K562 (cell line): ENCODE measurements around the gene MAZ. TPM values are rescaled to one million over a fixed set of nuclear protein-coding genes. Genes with fewer than 3 reads are reported as not detected.
A peak's percentile ranks its signal among the peaks of the same experiment; 100 is the strongest.

Experiments
- ATAC-seq: fragments of 200-7000 bp; cut with Tn5 transposase; 3 replicates; pipeline ENCODE4 v1.9.1; 2020; ENCODE audit warnings: moderate library complexity
- BruUV-seq: library from RNA; stranded (reverse); fragments of 400-500 nt; replicated peaks from 2 replicates; lab custom pipeline; 2021; lab: Mats Ljungman, UMichigan
- CTCF ChIA-PET: fragments of 300-600 bp; formaldehyde crosslinking; extraction: SDS; loops from one replicate; lab custom pipeline; 2021; ENCODE audit warnings: low intra/inter-chr PET ratio; lab: Yijun Ruan, JAX
- POLR2A ChIA-PET: fragments of 300-600, 350-650 bp; sonication (Branson Sonifier 250); formaldehyde crosslinking; extraction: SDS; loops from one replicate; lab custom pipeline; 2021; ENCODE audit warnings: antibody characterized with exemption, inconsistent platforms; lab: Yijun Ruan, JAX
- DNase-seq, 4 experiments: peaks; one replicate each; pipeline versions ENCODE4 v3.0.0 to v3.0.0-alpha.2; 2011 to 2018; ENCODE audit warnings: low spot score in 3 of 4, mixed read lengths in 3 of 4; ENCODE audit errors: extremely low read depth in 1 of 4
- FAIRE-seq: peaks from 2 replicates; lab custom pipeline; 2011; peaks lifted over from hg19 to GRCh38; lab: Jason Lieb, UNC
- H2AFZ ChIP-seq: 2 replicates; pipeline ENCODE4 v1.6.0; 2011; ENCODE audit warnings: low read depth, low read length, control low read depth, inconsistent platforms
- H3K27ac ChIP-seq: fragments of 200-600 bp; 3 replicates; pipeline ENCODE4 v1.8.0; 2011; ENCODE audit warnings: low read depth, mild to moderate bottlenecking, control low read depth, inconsistent platforms, low read length, moderate library complexity, mixed read lengths; ENCODE audit errors: extremely low read depth
- H3K27me3 ChIP-seq, 2 experiments: fragments of 300-600 bp in 1 of 2; 2 replicates in 1 of 2; 3 replicates in 1 of 2; pipeline versions ENCODE4 v1.6.0 to v1.8.0; 2011; ENCODE audit warnings: inconsistent platforms in 2 of 2, low read length in 2 of 2, mild to moderate bottlenecking in 1 of 2, mixed read lengths in 1 of 2, moderate library complexity in 1 of 2; ENCODE audit not compliant: control insufficient read depth in 2 of 2, insufficient read depth in 2 of 2
- H3K36me3 ChIP-seq: fragments of 300-600 bp; 3 replicates; pipeline ENCODE4 v1.8.0; 2011; ENCODE audit warnings: mild to moderate bottlenecking, low read length, inconsistent platforms; ENCODE audit not compliant: control insufficient read depth, insufficient read depth
- H3K4me1 ChIP-seq, 2 experiments: fragments of 200-600 bp in 1 of 2; replicated peaks in 1 of 2; 2 replicates in 1 of 2; 3 replicates in 1 of 2; pipeline versions ENCODE4 v1.5.1 to v1.8.0; 2011; ENCODE audit warnings: inconsistent platforms in 2 of 2, low read length in 2 of 2, mild to moderate bottlenecking in 1 of 2, mixed read lengths in 1 of 2, moderate library complexity in 1 of 2; ENCODE audit not compliant: control insufficient read depth in 2 of 2, insufficient read depth in 2 of 2
- H3K4me2 ChIP-seq: 2 replicates; pipeline ENCODE4 v1.6.1; 2011; ENCODE audit warnings: low read length, control low read depth, inconsistent platforms, mixed read lengths; ENCODE audit not compliant: insufficient read depth
- H3K4me3 ChIP-seq: fragments of 200-600 bp; sonication (generic), shearing (Covaris generic); 2 replicates; pipeline ENCODE4 v1.5.1; 2016; ENCODE audit warnings: control low read depth, inconsistent platforms
- H3K79me2 ChIP-seq: fragments of 200-600 bp; 3 replicates; pipeline ENCODE4 v1.8.0; 2011; ENCODE audit warnings: low read length, inconsistent platforms; ENCODE audit not compliant: control insufficient read depth, insufficient read depth
- H3K9ac ChIP-seq, 2 experiments: 2 replicates each; pipeline versions ENCODE4 v1.6.0 to v1.6.1; 2011; ENCODE audit warnings: low read depth in 2 of 2, low read length in 2 of 2, control low read depth in 1 of 2, inconsistent platforms in 1 of 2, mild to moderate bottlenecking in 1 of 2, mixed read lengths in 1 of 2; ENCODE audit not compliant: insufficient read depth in 1 of 2
- H3K9me1 ChIP-seq: one replicate; pipeline ENCODE4 v1.6.0; 2011; ENCODE audit warnings: inconsistent platforms, mild to moderate bottlenecking, low read length, moderate library complexity; ENCODE audit not compliant: control insufficient read depth, insufficient read depth
- H3K9me3 ChIP-seq: replicated peaks from 2 replicates; pipeline ENCODE4 v1.5.1; 2011; ENCODE audit warnings: low read depth, low read length, inconsistent platforms; ENCODE audit not compliant: control insufficient read depth, insufficient read depth
- H4K20me1 ChIP-seq: replicated peaks from 2 replicates; pipeline ENCODE4 v1.6.1; 2011; ENCODE audit warnings: low read length, inconsistent platforms, mixed read lengths; ENCODE audit not compliant: control insufficient read depth, insufficient read depth
- ARID4B ChIP-seq: sonication (generic); formaldehyde crosslinking; IDR thresholded peaks from 2 replicates; pipeline ENCODE4 v1.8.0; 2022; ENCODE audit warnings: mild to moderate bottlenecking, missing genetic modification reagents
- PML ChIP-seq: IDR thresholded peaks from 2 replicates; pipeline ENCODE4 v1.6.1; 2012; ENCODE audit warnings: low read length, inconsistent platforms
- SP2 ChIP-seq: IDR thresholded peaks from 2 replicates; pipeline ENCODE4 v1.6.1; 2011; ENCODE audit warnings: mild to moderate bottlenecking, low read depth, low read length, moderate library complexity; ENCODE audit not compliant: poor library complexity, severe bottlenecking; ENCODE audit errors: extremely low read depth
- THAP12 ChIP-seq: fragments of 250-450 bp; sonication (Bioruptor Pico); IDR thresholded peaks from 2 replicates; pipeline ENCODE4 v1.9.0; 2021; ENCODE audit warnings: mild to moderate bottlenecking, inconsistent platforms
- ZC3H4 ChIP-seq: sonication (generic); formaldehyde crosslinking; IDR thresholded peaks from 2 replicates; pipeline ENCODE4 v1.9.0; 2021; ENCODE audit warnings: missing genetic modification reagents, borderline replicate concordance
- ZNF24 ChIP-seq: fragments of 450-650 bp; IDR thresholded peaks from 2 replicates; pipeline ENCODE4 v1.6.1; 2016
- ZNF354B ChIP-seq: fragments of 250-450 bp; sonication (Bioruptor Pico); IDR thresholded peaks from 2 replicates; pipeline ENCODE4 v1.4.0; 2020
- ZNF445 ChIP-seq: fragments of 250-450 bp; sonication (Bioruptor Pico); IDR thresholded peaks from 2 replicates; pipeline ENCODE4 v1.4.0; 2020; ENCODE audit warnings: low read depth, mild to moderate bottlenecking, moderate library complexity
- ZNF511 ChIP-seq: sonication (generic); formaldehyde crosslinking; IDR thresholded peaks from 2 replicates; pipeline ENCODE4 v1.8.0; 2022; ENCODE audit warnings: mild to moderate bottlenecking, missing genetic modification reagents
- ZSCAN29 ChIP-seq: fragments of 450-650 bp; IDR thresholded peaks from 2 replicates; pipeline ENCODE4 v1.6.1; 2017
- WGBS: fragments of 100-300 bp; shearing (Covaris generic); methylation state at CpG from one replicate; pipeline ENCODE4 v1.1.6; 2016; ENCODE audit warnings: low coverage, mixed read lengths; ENCODE audit not compliant: insufficient coverage; ENCODE audit errors: missing lambda C conversion rate; 5-methylcytosine and 5-hydroxymethylcytosine counted together
- in situ Hi-C: fragments of 300-500 bp; cut with MboI; formaldehyde crosslinking; loops from 4 replicates; pipeline ENCODE4 v1.15.0; 2018; ENCODE audit warnings: inconsistent platforms, mixed read lengths
- intact Hi-C: fragments of 100-400 bp; cut with micrococcal nuclease; formaldehyde crosslinking; loops from 2 replicates; pipeline ENCODE4 v1.14.2; 2022
- polyA plus RNA-seq, 8 experiments: library from polyadenylated mRNA; depleted of rRNA in 4 of 8; stranded (reverse) in 5 of 8; unstranded in 3 of 8; fragments of >200 nt; fragmentation: Nextera tagmentation in 2 of 8; fragmentation: Illumina TruSeq in 1 of 8; extraction: Ambion mirVana in 2 of 8; extraction: Trizol in 1 of 8; gene quantifications; 2 replicates each; pipeline versions ENCODE4 v1.2.1 to v1.2.3, GENCODE V29; 2011 to 2014; ENCODE audit warnings: inconsistent platforms in 1 of 8, missing spikeins in 1 of 8
- total RNA-seq, 7 experiments: library from RNA; depleted of rRNA in 6 of 7; stranded (reverse); fragments of >200 nt in 6 of 7; fragmentation: Illumina TruSeq in 2 of 7; extraction: Trizol in 2 of 7; gene quantifications; 2 replicates each; pipeline versions ENCODE4 v1.2.1 to v1.2.3, GENCODE V29; 2011 to 2021; ENCODE audit warnings: low replicate concordance in 1 of 7
- TF ChIP-seq, protein P1 (sequence below): fragments of 250-450 bp; sonication (Bioruptor Pico); IDR thresholded peaks from 2 replicates; pipeline ENCODE4 v1.8.0; 2022; ENCODE audit warnings: moderate library complexity, mild to moderate bottlenecking, inconsistent platforms

MAZ gene
- total and polyA plus RNA-seq, 9 of the 15 experiments (the other 6 are each of a cell fraction or from before 2014, with no cell fraction given): 45.4 to 532 (median 250) TPM

DNA sequence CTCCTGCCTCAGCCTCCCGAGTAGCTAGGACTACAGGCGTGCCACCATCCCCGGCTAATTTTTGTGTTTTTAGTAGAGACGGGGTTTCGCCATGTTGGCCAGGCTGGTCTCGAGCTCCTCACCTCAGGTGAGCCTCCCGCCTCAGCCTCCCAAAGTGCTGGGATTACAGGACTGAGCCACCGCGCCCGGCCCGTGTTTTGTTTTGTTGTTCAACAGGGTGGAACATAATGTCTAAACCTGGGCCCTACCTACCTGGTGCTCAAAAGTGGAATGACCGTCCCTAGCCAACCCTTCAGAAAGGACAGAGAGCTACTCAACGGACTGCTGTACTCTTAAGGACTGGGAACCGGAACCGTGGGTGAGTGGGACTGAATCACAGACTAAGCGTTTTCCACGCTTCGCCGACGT is 16.6 kb upstream of the MAZ start (continued):
- peak; percentile 6; the same call in 1 of the 2 replicates for TF ChIP-seq ARID4B (CRISPR knock-in tag)
- TF ChIP-seq ZSCAN29: no peak

GRCh38 chr16:29790183-29790948 is 16.0 kb upstream of the MAZ start, which contains the start of gene KIF22:
Gene KIF22 (plus strand): TSS chr16:29790751. CDS start chr16:29790760, 9 bp downstream.
- in situ Hi-C loops (no loop called here), intact Hi-C loops (loop anchor here (1.0 kb wide), 1 partner anchor 15 kb away; no protein-coding TSS in a partner anchor)
- ATAC-seq (peak; percentile 98), DNase-seq (peak; percentile 98 to 100 (median 99)), FAIRE-seq (peak; percentile 90)
- peaks cover 56% of the 10 kb centered on the region for H3K79me2 ChIP-seq
- peak within 1 kb of the TSS; percentile 99 for H2AFZ ChIP-seq
- peak within 1 kb of the TSS; percentile 97 for H3K27ac ChIP-seq
- under 1% methylated on average over 60 of the region's 67 CpGs for WGBS
- no peaks in the 10 kb centered on the region for H3K27me3 ChIP-seq
- no peaks in the 10 kb centered on the region for H3K9me1 ChIP-seq
- H4K20me1 ChIP-seq: peaks cover 10% of the 10 kb centered on the region; the same call in 1 of the 2 replicates
- no TSS peak for BruUV-seq
- H3K4me2 ChIP-seq: peak within 1 kb of the TSS; percentile 100
- no peaks in the 10 kb centered on the region for H3K9me3 ChIP-seq
- H3K4me1 ChIP-seq: peaks cover 14 to 17% of the 10 kb centered on the region in 2 experiments
- ChIA-PET CTCF (interaction anchor here (1.2 kb wide), 1 partner anchor 61 kb away, joined by 3 read pairs; no protein-coding TSS in a partner anchor), POLR2A (interaction anchor here (0.6 to 7.1 kb wide), 19 partner anchors 10 to 1084 kb away, joined by 3 to 114 read pairs (median 3); partner anchors contain the start of genes MAZ, TAOK2 and ZG16)
- H3K36me3 ChIP-seq: peaks cover 37% of the 10 kb centered on the region
- H3K4me3 ChIP-seq: peak within 1 kb of the TSS; percentile 89
- H3K9ac ChIP-seq: peak within 1 kb of the TSS; percentile 95 to 100
- TF ChIP-seq ZNF445 (CRISPR knock-in tag) (0 out of 2 replicates have a peak, but pooled peaks have one; percentile 44), THAP12 (CRISPR knock-in tag) (peak; percentile 77; the same call in 1 of the 2 replicates), ZNF354B (CRISPR knock-in tag) (no peak), ZC3H4 (CRISPR knock-in tag) (peak; percentile 17; the same call in 1 of the 2 replicates), PML (0 out of 2 replicates have a peak, but pooled peaks have one; percentile 39), ZNF24 (0 out of 2 replicates have a peak, but pooled peaks have one; percentile 11), ZNF511 (CRISPR knock-in tag) (no peak; the same call in 1 of the 2 replicates), SP2 (peak; percentile 53)
- TF ChIP-seq, protein P1, sequence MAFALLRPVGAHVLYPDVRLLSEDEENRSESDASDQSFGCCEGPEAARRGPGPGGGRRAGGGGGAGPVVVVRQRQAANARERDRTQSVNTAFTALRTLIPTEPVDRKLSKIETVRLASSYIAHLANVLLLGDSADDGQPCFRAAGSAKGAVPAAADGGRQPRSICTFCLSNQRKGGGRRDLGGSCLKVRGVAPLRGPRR (CRISPR knock-in tag): no peak
